Fibroblast of mammary gland (primary cell): ENCODE results near the gene MTSS2.
"Not testable (repeated sequence)": the region's sequence is repeated elsewhere in the genome, so short reads cannot be mapped to it uniquely, and the experiment has no call there.

ENCODE experiments used
- DNase-seq: peaks from one replicate; pipeline ENCODE4 v3.0.0-alpha.2; 2010; ENCODE audit warnings: low read depth
- H3K4me3 ChIP-seq: 2 replicates; pipeline ENCODE4 v1.5.1; 2011; ENCODE audit warnings: low read depth, mild to moderate bottlenecking, low read length, moderate library complexity; ENCODE audit not compliant: control insufficient read depth
- CTCF ChIP-seq: conservative IDR thresholded peaks from 2 replicates; pipeline ENCODE4 v1.5.1; 2011; ENCODE audit warnings: low read depth, low read length, inconsistent platforms; ENCODE audit not compliant: control insufficient read depth, insufficient read depth

MTSS2 gene

GRCh38 chr16:70677499-70678120, 8.2 kb downstream of the MTSS2 start:
- no peak for TF ChIP-seq CTCF
- no peak overlapping the region for H3K4me3 ChIP-seq
- DNase-seq: no peak

- no peak for DNase-seq
- no peak for TF ChIP-seq CTCF
- no peak overlapping the region for H3K4me3 ChIP-seq
These were observed 9.0 kb downstream of the MTSS2 start for GRCh38 chr16:70676675-70677498.

GRCh38 chr16:70675851-70676513, 9.9 kb downstream of the MTSS2 start:
- DNase-seq: no peak
- H3K4me3 ChIP-seq: no peak overlapping the region
- TF ChIP-seq CTCF: no peak

GRCh38 chr16:70674221-70675014, 11.4 kb downstream of the MTSS2 start:
- no peak for DNase-seq
- no peak overlapping the region for H3K4me3 ChIP-seq
- TF ChIP-seq CTCF: no peak

GRCh38 chr16:70670938-70671337, 14.9 kb downstream of the MTSS2 start:
- not testable (repeated sequence) for H3K4me3 ChIP-seq, DNase-seq

GRCh38 chr16:70670175-70670574, 15.7 kb downstream of the MTSS2 start:
- TF ChIP-seq CTCF: no peak
- no peak overlapping the region for H3K4me3 ChIP-seq
- no peak for DNase-seq
